Mesendoderm (in vitro differentiated cells): ENCODE data around the gene LPCAT3.

ENCODE experiments used
- DNase-seq: peaks from one replicate; pipeline ENCODE4 v3.0.0; 2013
- H2AK5ac ChIP-seq: 2 replicates; pipeline ENCODE4 v1.6.1; 2013; ENCODE audit warnings: low read length, inconsistent platforms
- H2BK120ac ChIP-seq: 2 replicates; pipeline ENCODE4 v1.6.1; 2013; ENCODE audit warnings: low read depth, mild to moderate bottlenecking, low read length, moderate library complexity, mixed read lengths
- H2BK15ac ChIP-seq: replicated peaks from 2 replicates; pipeline ENCODE4 v1.6.1; 2013; ENCODE audit warnings: low read depth, mild to moderate bottlenecking, moderate library complexity
- H2BK5ac ChIP-seq: 2 replicates; pipeline ENCODE4 v1.6.1; 2013; ENCODE audit warnings: low read length, inconsistent platforms
- H3K18ac ChIP-seq: 2 replicates; pipeline ENCODE4 v1.6.1; 2013; ENCODE audit warnings: mild to moderate bottlenecking, low read length, mixed read lengths
- H3K23ac ChIP-seq: one replicate; pipeline ENCODE4 v1.6.1; 2013; ENCODE audit warnings: low read length
- H3K27ac ChIP-seq: 2 replicates; pipeline ENCODE4 v1.5.1; 2013; ENCODE audit warnings: low read depth, mild to moderate bottlenecking, inconsistent platforms, low read length, moderate library complexity
- H3K27me3 ChIP-seq: 2 replicates; pipeline ENCODE4 v1.6.1; 2013; ENCODE audit warnings: low read length, control low read depth, mild to moderate bottlenecking, inconsistent platforms; ENCODE audit not compliant: insufficient read depth, poor library complexity
- H3K36me3 ChIP-seq: 2 replicates; pipeline ENCODE4 v1.6.1; 2013; ENCODE audit warnings: low read length, inconsistent platforms; ENCODE audit not compliant: control insufficient read depth, insufficient read depth
- H3K4ac ChIP-seq: one replicate; pipeline ENCODE4 v1.6.1; 2013; ENCODE audit warnings: low read depth, mild to moderate bottlenecking, low read length, moderate library complexity
- H3K4me1 ChIP-seq: 2 replicates; pipeline ENCODE4 v1.6.1; 2013; ENCODE audit warnings: low read depth, low read length, inconsistent platforms; ENCODE audit not compliant: control insufficient read depth
- H3K4me2 ChIP-seq: 2 replicates; pipeline ENCODE4 v1.6.1; 2013; ENCODE audit warnings: low read length
- H3K4me3 ChIP-seq: 2 replicates; pipeline ENCODE4 v1.5.1; 2013; ENCODE audit warnings: mild to moderate bottlenecking, low read length
- H3K56ac ChIP-seq: one replicate; pipeline ENCODE4 v1.6.1; 2013; ENCODE audit warnings: low read length
- H3K79me1 ChIP-seq: 2 replicates; pipeline ENCODE4 v1.6.1; 2013; ENCODE audit warnings: low read length, inconsistent platforms
- H3K79me2 ChIP-seq: 2 replicates; pipeline ENCODE4 v1.6.1; 2013; ENCODE audit warnings: mild to moderate bottlenecking, low read length; ENCODE audit not compliant: control insufficient read depth, insufficient read depth
- H3K9ac ChIP-seq: 2 replicates; pipeline ENCODE4 v1.6.1; 2013; ENCODE audit warnings: low read length, inconsistent platforms
- H4K5ac ChIP-seq: one replicate; pipeline ENCODE4 v1.6.1; 2013; ENCODE audit warnings: low read length
- H4K8ac ChIP-seq: one replicate; pipeline ENCODE4 v1.6.1; 2013; ENCODE audit warnings: low read depth, mild to moderate bottlenecking, control low read depth, low read length, moderate library complexity
- WGBS: extraction: QIAGEN DNeasy Blood & Tissue Kit; methylation state at CpG from one replicate; pipeline ENCODE4 v1.1.7; 2013; ENCODE audit warnings: low lambda C conversion rate, missing lambda C conversion rate; ENCODE audit not compliant: insufficient coverage; ENCODE audit errors: extremely low coverage; 5-methylcytosine and 5-hydroxymethylcytosine counted together

The LPCAT3 gene

GRCh38 chr12:6934110-6934509, 84.2 kb downstream of the LPCAT3 start:
- Histone ChIP-seq H2BK5ac (no peak overlapping the region), H3K79me2 (peaks cover 34% of the 10 kb centered on the region), H3K4me3 (no peak overlapping the region), H3K79me1 (peaks cover 18% of the 10 kb centered on the region), H3K27ac (no peak overlapping the region), H4K5ac (no peak overlapping the region), H3K9ac (no peak overlapping the region), H4K8ac (no peak overlapping the region), H3K23ac (no peak overlapping the region), H3K36me3 (peaks cover 20% of the 10 kb centered on the region), H3K56ac (no peak overlapping the region), H3K27me3 (no peaks in the 10 kb centered on the region), H3K4me1 (peaks cover 8% of the 10 kb centered on the region), H2BK120ac (no peak overlapping the region), H3K18ac (no peak overlapping the region), H2BK15ac (no peak overlapping the region), H2AK5ac (no peak overlapping the region), H3K4ac (no peak overlapping the region), H3K4me2 (no peak overlapping the region)
- DNase-seq, result no peak
- no CpG with 5 or more reads among the region's 8 CpGs for WGBS

DNA sequence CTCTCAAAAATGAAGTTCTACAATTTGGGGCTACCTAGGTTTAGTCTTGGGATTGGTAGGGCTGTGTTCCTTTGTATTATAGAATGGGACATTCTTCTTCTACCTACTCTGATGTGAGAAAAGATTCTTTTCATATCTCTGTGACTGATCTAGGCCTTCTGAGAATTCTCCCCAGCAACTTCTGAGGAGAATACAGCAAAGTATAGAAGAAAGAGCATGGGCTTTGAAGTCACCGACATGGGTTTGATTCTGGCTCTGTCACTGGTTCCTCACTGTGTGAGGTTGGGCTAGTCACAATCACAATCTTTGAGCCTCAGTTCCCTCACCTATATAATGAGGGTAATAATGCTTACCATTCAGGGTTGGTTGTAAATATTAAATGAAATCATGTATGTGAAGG, 85.5 kb downstream of the LPCAT3 start:
- no peaks in the 10 kb centered on the region for H3K27me3 ChIP-seq
- no peak overlapping the region for H4K5ac ChIP-seq
- H3K27ac ChIP-seq, result no peak overlapping the region
- no peak overlapping the region for H3K9ac ChIP-seq
- H3K4me1 ChIP-seq, result peaks cover 6% of the 10 kb centered on the region
- no CpG with 5 or more reads among the region's 1 CpG for WGBS
- H2BK120ac ChIP-seq, result no peak overlapping the region
- no peak for DNase-seq
- peaks cover 17% of the 10 kb centered on the region for H3K79me1 ChIP-seq
- no peak overlapping the region for H3K4me2 ChIP-seq
- H2BK5ac ChIP-seq, result no peak overlapping the region
- H3K18ac ChIP-seq, result no peak overlapping the region
- H3K36me3 ChIP-seq, result peaks cover 17% of the 10 kb centered on the region
- peaks cover 42% of the 10 kb centered on the region for H3K79me2 ChIP-seq
- H2BK15ac ChIP-seq, result no peak overlapping the region
- no peak overlapping the region for H3K56ac ChIP-seq
- H3K23ac ChIP-seq, result no peak overlapping the region
- H4K8ac ChIP-seq, result no peak overlapping the region
- no peak overlapping the region for H2AK5ac ChIP-seq
- no peak overlapping the region for H3K4me3 ChIP-seq
- H3K4ac ChIP-seq, result no peak overlapping the region

DNA sequence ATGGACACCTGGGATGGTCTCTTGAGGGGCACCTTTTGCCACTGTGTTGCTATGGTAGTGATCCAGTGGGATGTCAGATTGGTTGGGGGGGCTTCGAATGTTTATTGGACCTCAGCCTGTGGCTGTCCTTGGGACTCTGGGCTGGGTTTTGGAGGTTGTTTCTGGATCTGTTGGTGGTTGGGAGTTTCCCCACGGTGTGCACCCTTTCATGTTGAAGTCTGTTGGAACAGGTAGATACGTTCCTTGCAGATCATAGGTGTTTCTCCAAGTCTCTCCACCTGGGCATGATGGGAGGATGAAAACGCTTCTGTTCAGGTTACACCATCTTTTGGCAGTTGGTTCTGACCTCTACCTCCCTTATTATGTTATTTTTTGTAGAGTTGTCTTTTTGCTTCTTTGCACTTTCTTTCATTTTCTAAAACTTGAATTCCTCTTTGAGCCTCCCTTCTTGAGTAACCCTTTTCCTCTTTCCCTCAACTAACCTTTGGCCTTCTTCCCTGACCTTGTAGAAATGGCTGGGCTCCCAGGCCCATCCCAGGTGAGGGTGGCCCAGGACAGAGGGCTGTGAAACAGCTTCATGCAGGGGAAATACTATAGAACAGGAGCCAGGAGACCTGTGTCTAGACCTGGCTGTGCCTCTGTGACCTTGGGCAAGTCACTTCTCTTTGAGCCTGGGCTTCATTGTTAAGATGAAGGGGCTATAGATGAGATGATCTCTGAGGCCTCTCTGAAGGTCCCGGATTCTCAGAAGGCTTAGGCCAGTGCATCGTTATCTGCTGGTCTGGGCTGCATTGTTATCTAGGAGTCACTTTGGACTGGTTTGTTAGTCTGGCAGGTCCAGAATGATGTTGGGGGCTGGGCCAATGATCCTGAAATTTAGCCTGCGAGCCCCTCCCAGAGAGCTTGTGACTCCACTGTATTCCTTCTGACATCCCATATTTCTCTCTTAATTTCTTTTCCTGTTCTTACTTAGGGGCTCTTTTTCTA, 88.5 kb downstream of the LPCAT3 start:
- WGBS, result no CpG with 5 or more reads among the region's 7 CpGs
- H3K79me1 ChIP-seq, result peaks cover 17% of the 10 kb centered on the region

GRCh38 chr12:6928703-6929407, 89.4 kb downstream of the LPCAT3 start:
- WGBS, result no CpG with 5 or more reads among the region's 19 CpGs
- Histone ChIP-seq H2BK15ac (no peak overlapping the region), H2BK120ac (peak overlapping the region; percentile 99), H4K8ac (no peak overlapping the region), H3K27me3 (no peaks in the 10 kb centered on the region), H3K79me2 (peaks cover 41% of the 10 kb centered on the region), H3K4me2 (peak overlapping the region; percentile 98), H3K4ac (peak overlapping the region; percentile 100), H2BK5ac (peak overlapping the region; percentile 54), H3K36me3 (peaks cover 3% of the 10 kb centered on the region), H3K4me1 (peaks cover 19% of the 10 kb centered on the region), H3K56ac (peak overlapping the region; percentile 98), H3K27ac (peak overlapping the region; percentile 53), H4K5ac (no peak overlapping the region), H3K23ac (peak overlapping the region; percentile 68), H3K9ac (peak overlapping the region; percentile 96), H3K4me3 (peak overlapping the region; percentile 95), H3K79me1 (peaks cover 15% of the 10 kb centered on the region), H2AK5ac (peak overlapping the region; percentile 61), H3K18ac (peak overlapping the region; percentile 99)
- DNase-seq, result peak; percentile 23

More for the DNA sequence above, 88.5 kb downstream of the LPCAT3 start:
- Histone ChIP-seq H2BK5ac (peak overlapping the region; percentile 12), H3K79me2 (peaks cover 42% of the 10 kb centered on the region), H3K4me3 (peak overlapping the region; percentile 95), H3K18ac (no peak overlapping the region), H3K4me1 (peaks cover 15% of the 10 kb centered on the region), H2BK120ac (no peak overlapping the region), H3K9ac (peak overlapping the region; percentile 96), H4K8ac (no peak overlapping the region), H3K56ac (peak overlapping the region; percentile 98), H3K23ac (peak overlapping the region; percentile 68), H3K4ac (no peak overlapping the region), H3K36me3 (peaks cover 7% of the 10 kb centered on the region), H3K27me3 (no peaks in the 10 kb centered on the region), H4K5ac (no peak overlapping the region), H2BK15ac (no peak overlapping the region), H2AK5ac (peak overlapping the region; percentile 61), H3K27ac (no peak overlapping the region), H3K4me2 (peak overlapping the region; percentile 98)
- peak; percentile 28 for DNase-seq

DNA sequence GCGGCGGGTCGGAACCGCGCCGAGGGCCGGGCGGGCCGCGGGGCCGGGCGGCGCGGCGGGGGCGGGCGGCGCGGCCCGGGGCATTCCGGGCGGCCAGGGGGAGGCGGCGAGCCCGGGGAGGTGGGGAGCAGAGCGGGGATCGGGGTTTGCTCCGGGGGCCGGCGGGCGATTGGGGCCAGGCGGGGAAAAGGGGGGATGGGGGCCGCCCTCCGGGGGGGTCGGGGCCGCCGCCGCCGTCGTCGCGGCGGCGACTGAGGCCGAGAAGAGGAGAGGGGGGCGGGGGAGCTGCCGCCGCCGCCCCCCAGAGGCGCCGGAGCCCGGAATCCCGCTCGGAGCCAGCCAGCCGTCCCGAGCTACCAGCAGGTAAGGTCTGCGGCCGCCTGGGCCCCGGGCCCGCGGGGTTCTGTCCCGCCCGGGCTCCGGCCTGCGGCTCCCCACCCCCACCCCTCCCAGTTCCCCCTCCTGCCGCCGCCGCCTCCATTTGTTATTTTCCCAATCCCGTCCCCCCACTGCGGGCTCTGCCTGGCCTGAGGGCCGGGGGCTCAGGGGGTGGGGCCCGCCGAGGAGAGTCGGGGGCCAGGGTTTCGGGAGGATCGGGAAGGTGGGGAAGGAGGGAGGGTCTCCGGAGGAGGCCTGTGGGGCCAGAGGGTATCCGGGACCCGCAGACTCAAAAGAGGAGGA, 90.1 kb downstream of the LPCAT3 start:
- peak overlapping the region; percentile 100 for H3K4ac ChIP-seq
- H3K27me3 ChIP-seq, result no peaks in the 10 kb centered on the region
- peak overlapping the region; percentile 22 for H2AK5ac ChIP-seq
- peak overlapping the region; percentile 90 for H4K8ac ChIP-seq
- H3K79me1 ChIP-seq, result peaks cover 12% of the 10 kb centered on the region
- H2BK120ac ChIP-seq, result peak overlapping the region; percentile 99
- H3K56ac ChIP-seq, result peak overlapping the region; percentile 98
- H3K4me3 ChIP-seq, result peak overlapping the region; percentile 95
- no peak overlapping the region for H2BK15ac ChIP-seq
- H3K36me3 ChIP-seq, result peaks cover 3% of the 10 kb centered on the region
- H3K79me2 ChIP-seq, result peaks cover 38% of the 10 kb centered on the region
- no peak for DNase-seq
- H3K23ac ChIP-seq, result no peak overlapping the region
- H4K5ac ChIP-seq, result no peak overlapping the region
- WGBS, result no CpG with 5 or more reads among the region's 79 CpGs
- H3K27ac ChIP-seq, result peak overlapping the region; percentile 57
- peak overlapping the region; percentile 99 for H3K18ac ChIP-seq
- peak overlapping the region; percentile 54 for H2BK5ac ChIP-seq
- H3K4me2 ChIP-seq, result peak overlapping the region; percentile 98
- H3K9ac ChIP-seq, result peak overlapping the region; percentile 96
- H3K4me1 ChIP-seq, result peaks cover 19% of the 10 kb centered on the region
